ENCODE measurements around the gene MYO5A.
"Not testable (repeated sequence)": the region's sequence is repeated elsewhere in the genome, so short reads cannot be mapped to it uniquely, and the experiment has no call there.

The MYO5A gene

DNA sequence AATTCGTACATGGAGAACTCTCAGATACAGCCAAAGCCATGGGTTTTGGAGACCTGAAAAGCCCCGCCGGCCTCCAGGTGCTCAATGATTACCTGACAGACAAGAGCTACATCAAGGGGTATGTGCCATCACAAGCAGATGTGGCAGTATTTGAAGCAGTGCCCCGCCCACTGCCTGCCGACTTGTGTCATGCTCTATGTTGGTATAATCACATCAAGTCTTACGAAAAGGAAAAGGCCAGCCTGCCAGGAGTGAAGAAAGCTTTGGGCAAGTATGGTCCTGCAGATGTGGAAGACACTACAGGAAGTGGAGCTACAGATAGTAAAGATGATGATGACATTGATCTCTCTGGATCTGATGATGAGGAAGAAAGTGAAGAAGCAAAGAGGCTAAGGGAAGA is 23.5 kb downstream of the MYO5A start:
- no peak for DNase-seq (ENCODE audit: low read depth, low spot score)

DNA sequence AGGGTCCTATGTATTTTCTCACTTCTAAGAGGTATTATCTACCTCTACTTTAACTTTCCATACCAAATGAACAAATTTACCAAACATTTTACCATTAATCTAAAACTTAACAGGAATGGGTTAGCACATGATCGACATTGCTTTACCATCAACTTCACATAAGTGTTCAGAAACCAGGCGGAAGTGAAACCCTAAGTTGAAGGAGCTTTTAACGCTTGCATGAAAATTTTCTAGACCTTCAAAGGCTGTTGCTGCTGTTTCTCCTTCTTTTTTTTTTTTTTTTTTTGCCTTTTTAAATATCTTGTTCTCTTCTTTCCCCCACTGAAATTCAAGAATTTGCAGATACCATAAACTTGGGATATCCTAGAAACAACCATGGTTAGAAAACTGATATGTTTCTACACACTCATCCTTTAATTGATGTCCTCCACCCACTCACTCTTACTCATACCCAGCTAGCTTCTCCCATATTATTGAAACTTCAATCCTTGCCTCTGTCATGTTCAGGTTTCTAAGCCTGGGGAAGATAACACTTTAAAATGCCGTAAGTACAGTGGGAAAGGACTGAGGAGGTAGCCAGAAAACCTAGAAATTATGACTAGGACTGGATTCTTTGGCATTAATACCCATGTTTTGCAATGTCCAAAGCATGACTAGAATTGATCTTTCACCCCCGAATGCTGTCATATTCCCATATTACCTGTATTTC is 24.7 kb downstream of the MYO5A start:
- DNase-seq (ENCODE audit: low read depth, low spot score) = no peak

DNA sequence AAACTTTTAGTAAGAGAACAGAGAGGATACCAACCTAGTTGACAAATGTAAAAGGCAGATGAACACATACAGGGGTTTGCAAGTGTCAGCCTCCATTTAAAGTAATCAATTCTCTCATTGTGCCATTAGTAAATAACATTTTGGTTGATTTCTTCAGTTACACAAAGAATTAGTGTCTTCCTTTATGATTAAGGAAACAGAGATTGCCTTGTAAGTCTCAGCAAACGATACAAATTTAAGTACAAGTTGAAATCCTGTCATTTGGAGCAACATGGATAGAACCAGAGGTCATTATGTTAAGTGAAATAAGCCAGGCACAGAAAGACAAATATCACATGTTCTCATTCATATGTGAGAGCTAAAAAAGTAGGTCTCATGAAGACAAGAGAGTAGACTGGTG is 26.1 kb downstream of the MYO5A start:
- no peak for DNase-seq (ENCODE audit: low read depth, low spot score)

DNA sequence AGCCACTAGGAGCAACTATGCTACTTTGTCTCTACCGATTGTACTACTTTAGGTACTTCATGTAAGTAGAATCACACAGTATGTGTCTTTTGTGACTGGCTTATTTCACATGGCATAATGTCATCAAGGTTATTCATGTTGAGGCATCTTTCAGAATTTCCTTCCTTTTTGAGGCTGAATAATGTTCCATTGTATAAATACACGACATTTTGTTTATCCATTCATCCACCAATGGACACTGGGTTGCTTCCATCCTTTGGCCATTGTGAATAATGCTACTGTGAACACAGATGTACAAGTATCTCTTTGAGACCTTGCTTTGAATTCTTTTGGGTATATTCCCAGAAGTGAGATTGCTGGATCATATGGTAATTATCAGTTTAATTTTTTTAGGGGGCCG is 29.2 kb downstream of the MYO5A start:
- DNase-seq (ENCODE audit: low read depth, low spot score) = no peak

DNA sequence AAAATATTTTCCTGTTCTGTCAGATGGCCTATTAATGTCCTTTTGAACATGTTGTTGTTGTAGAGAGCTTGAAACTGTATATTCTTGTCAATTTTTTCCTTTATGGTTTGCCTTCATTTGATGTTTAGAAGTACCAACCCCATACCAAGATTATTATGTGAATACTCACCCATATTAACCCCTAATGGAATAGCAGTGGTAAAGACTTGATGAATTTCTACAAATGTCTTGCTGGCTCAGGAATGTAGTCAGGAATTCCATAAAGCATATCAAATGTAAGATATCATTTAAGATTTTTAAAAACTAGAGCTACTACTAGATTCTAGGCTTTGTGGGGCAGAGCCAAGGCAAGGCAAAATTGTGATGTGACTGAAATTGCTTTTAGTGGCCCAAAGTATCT is 30.0 kb downstream of the MYO5A start:
- no peak for DNase-seq (ENCODE audit: low read depth, low spot score)

DNA sequence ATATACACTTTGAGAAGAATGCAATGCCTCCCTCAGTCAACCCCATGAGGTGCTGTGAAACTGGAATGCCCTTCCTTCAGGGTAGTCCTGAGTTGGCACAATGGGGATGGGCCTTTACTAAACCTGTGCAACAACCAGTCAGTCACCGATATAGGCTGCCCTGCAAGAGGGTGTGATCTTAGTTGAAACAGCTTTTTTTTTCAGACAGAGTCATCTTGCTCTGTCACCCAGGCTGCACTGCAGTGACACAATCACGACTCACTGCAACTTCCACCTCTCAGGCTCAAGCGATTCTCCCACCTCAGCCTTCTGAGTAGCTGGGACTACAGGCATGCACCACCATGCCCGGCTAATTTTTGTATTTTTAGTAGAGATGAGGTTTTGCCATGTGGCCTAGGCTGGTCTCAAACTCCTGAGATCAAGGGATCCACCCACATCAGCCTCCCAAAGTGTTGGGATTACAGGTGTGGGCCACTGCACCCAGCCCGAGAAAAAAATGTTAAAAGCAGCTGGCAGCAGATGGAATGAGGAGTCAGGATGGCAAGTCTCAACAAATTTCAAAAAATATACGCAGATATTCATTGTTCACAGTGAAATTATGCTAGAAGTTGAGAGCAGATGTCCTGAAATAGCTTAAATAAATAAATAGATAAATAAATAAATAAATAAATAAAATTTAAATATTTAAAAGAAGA is 31.8 kb downstream of the MYO5A start:
- DNase-seq (ENCODE audit: low read depth, low spot score) = no peak

DNA sequence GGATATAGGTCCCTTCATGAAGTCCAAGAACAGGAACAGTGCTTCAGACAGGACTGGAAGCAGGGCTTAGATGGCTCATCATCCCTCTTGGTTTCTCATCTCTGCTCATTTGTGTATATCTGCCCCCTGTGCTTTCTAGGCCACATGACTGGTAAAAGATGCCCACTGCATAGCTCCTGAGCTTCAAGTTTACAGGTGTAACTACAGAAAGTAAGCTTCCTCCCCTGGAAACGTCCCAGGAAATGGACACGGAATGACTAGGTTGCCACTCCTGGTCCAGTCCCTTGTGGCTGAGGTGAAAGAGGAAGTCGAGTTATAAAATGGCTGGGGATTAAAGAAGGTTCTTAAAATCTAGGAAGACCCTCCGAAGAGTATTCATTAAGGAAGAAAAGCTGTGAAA is 32.5 kb downstream of the MYO5A start:
- no peak for DNase-seq (ENCODE audit: low read depth, low spot score)

DNA sequence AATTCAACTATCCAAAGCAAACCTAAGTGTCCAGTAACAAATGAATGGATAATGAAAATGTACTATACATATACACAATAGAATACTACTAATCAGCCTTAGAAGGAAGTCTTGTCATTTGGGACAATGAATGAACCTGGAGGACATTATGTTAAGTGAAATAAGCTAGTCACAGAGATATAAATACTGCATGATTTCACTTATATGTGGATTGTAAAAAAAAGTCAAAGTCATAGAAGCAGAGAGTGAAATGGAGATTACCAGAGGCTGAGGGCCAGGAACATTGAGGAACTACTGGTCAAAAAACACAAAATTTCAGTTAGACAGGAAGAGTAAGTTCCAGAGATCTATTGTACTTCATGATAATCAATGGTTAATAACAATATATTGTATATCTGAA is 33.6 kb downstream of the MYO5A start:
- DNase-seq (ENCODE audit: low read depth, low spot score) = no peak

DNA sequence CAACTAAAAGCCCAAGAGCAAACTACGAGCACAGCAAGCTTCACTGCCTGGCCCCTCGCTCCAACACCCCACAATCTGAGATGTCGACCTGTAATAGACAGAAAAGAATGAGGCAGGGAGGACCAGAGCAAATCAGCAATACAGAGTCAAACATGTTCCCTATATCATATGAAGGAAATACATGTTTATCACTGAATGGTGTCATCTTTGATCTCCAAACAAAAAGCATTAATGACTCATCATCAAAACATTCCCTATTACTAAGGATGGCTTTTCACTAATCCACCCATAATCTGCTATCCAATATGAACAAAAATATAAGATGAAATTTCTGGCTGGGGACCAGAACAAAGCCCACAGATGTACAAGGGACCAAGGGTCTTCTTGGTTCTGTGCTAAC is 34.7 kb downstream of the MYO5A start:
- no peak for DNase-seq (ENCODE audit: low read depth, low spot score)

DNA sequence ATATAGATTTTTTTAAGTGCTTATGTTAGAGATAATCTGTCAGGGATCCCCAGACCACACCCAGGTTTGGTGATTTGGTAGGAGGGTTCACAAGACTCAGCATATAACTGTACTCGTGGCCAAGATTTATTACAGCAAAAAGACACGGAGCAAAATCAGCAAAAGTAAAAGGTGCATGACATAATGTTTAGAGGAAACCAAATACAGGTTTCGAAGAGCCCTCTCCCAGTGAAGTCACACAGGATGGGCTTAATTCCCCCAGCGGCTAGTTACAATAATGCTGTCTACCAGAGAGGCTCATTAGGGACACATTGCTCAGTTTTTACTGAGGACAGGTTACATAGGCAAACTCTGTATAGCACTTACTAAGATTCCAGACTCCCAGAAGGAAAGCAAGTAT is 36.5 kb downstream of the MYO5A start:
- DNase-seq (ENCODE audit: low read depth, low spot score) = no peak

DNA sequence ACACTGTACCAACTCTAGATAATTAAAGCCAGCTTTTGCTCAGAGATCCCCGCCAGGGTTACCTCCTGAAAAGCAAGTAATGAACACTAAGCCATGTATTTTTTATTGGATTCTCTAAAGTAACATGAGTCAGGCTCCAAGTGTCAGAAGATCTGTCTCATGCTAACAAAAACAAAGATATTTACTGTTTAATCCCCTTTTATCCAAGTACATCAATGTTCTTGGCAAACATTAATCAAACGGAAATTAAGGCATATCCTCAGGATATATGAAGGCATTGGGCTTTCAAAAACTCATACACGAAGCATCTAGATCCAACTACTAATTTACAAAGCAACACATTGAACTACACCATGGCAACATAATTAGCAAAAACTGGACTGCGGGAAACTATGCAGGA is 37.2 kb downstream of the MYO5A start:
- no peak for DNase-seq (ENCODE audit: low read depth, low spot score)

DNA sequence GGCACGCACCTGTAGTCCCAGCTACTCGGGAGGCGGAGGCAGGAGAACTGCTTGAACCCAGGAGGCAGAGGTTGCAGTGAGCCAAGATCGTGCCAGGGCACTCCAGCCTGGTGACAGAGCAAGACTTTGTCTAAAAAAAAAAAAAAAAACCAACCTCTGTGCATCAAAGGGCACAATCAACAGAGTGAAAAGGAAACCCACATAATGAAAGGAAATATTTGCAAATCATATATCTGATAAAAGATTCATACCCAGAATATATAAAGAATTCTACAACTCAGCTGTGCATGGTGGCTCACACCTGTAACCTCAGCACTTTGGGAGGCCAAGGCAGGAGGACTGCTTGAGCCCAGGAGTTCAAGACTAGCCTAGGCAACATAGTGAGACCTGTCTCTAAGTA is 39.2 kb downstream of the MYO5A start:
- not testable (repeated sequence) for DNase-seq (ENCODE audit: low read depth, low spot score)

DNA sequence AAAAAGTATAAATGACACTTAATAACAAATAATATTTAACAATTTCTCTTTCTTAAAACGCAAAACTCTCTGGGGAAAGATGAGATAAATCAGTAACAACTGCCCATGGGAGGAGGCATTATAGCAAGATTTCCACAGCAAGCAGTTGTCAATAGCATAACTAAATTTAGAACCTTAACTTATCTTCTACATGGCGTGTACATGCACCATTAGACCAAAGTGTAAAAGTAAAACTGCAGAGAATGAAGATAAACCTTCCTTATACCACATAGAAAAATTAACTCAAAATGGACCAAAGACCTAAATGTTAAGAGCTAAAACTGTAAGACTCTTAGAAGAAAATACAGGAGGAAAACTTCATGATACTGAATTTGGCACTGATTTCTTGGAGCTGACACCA is 39.9 kb downstream of the MYO5A start:
- DNase-seq (ENCODE audit: low read depth, low spot score) = no peak

DNA sequence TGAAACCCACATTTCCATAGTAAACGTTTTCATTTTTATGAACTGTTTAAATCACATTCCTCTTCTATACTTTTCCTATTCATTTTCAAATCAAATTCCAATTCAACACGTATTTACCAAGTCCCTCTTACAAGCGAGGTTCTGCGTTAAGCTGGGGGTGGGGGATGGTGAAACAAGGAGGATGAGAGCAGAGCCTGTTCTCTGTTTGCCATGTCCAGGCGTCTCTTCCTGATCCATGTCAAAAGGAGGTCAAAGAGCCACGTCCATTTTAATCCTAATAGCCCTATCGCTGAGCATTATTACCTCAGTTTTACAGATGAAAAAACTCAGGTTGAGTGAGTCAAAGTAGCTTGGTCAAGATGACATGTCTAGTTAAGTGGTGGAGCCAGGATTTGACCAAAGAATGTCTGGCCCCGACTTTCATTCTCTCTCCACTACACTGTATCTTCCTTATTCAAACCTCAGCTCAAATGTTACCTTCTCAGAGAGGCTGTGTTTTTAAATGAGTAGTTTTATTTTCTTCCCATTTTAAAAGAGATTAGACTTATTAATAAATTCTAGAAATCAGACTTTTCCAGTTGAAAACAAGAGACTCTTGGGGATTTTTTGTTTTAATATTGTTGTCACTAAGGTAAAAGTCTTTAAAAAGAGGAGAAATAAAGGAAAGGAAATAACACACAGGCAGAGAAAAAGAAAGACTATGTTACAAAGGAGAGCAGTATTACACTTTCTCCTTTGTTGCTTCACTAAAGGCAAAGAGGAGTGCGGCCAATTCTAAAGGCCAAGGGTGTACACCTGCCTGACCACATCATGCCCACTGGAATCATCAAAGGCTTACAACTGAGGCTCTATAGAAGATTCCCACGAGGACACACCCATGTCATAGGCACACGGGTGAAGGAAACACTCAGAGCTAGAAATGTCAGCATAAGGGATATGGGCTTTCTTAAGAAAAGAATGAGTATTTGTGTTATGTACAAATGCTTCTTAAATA is 42.4 kb downstream of the MYO5A start:
- DNase-seq (ENCODE audit: low read depth, low spot score) = no peak

DNA sequence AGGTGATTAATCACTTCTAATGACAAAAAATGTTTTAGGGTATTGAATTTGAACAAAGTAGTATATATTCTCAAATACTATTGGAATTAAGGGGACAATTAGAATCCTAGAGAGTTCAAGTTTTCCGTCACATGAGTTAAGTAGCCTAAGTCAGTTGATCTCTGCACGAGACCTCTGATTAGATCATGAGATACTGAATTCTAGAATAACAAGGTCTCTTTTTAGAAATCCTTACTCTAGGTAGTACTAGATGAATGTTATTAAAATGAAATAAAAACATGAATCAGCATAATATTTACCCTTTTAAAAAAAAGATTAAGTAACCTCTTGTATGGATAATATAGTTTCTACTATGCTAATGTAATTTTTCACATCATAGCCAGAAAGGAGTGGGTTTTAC is 43.4 kb downstream of the MYO5A start:
- no peak for DNase-seq (ENCODE audit: low read depth, low spot score)

DNA sequence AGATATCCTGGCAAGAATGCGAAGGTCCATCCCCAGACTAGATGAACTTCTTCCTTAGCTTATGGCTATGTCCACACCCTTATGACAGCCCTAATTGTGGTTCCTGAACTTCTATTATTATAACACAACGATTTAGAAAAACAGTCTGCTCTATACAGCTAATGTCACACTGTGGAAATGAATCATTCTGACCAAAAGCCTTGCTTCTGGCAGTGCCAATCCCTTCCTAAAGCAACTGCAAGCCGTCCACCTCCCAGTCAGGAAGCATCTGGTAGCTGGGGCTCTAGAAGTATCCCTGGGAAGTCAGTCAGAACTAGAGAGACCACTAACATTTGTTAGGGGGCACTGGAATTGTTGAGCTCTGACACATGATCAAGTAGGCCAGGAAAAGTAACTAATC is 45.0 kb downstream of the MYO5A start:
- no peak for DNase-seq (ENCODE audit: low read depth, low spot score)

DNA sequence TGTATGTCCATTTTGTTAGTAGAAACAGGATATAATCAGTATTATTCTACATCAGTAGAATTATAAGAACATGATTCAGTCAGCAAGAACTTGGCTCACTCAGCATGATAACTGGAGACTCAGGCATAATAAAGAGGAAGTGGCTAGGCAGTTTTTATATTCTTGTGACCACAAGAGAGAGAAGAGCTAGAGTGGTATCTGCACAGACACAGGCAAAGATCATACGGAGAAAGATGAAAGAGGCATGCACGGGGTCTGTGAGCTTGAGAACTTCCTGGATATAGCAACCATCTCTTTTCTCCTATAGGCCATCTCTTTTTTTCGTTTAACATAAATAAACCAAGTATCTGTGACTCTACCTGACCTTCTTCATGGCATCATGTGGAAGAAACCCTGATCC is 46.8 kb downstream of the MYO5A start:
- DNase-seq (ENCODE audit: low read depth, low spot score) = no peak

DNA sequence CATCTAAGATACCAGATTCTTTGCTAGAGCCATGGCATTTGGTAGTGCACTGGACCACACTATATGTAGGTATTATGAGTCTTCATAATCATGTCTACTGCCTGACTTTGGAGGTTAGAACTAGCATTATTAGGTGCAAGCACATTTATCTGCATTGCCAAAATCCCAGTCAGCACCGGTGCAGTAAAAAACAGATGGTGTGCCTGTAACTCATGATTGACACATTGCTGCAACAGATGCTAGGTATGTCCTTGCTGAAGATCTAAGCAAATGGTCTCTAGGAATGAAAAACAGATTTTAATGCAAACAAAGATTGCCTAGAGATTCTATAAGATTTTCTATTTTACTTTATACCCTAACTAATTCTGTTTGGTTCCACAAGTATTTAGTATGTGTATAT is 47.7 kb downstream of the MYO5A start:
- DNase-seq (ENCODE audit: low read depth, low spot score) = no peak

DNA sequence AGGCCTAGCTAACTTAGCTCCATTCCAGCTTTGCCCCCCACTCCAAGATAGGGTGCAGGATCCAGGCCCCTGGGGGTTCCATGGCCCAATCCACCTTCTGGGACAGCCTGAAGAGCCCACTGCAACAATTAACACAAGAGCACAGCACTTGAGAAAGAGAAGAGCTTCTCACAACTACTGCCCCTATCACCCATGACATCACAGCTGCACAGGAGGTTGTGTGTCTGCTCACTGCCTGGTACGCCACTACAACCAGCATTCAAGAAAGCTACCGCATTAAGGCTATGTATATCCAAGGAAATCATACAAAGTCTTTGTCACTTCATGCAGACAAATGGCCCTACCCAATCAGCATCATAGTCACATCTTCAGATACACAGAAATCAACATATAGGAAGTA is 62.0 kb downstream of the MYO5A start:
- no peak for DNase-seq (ENCODE audit: low read depth, low spot score)

DNA sequence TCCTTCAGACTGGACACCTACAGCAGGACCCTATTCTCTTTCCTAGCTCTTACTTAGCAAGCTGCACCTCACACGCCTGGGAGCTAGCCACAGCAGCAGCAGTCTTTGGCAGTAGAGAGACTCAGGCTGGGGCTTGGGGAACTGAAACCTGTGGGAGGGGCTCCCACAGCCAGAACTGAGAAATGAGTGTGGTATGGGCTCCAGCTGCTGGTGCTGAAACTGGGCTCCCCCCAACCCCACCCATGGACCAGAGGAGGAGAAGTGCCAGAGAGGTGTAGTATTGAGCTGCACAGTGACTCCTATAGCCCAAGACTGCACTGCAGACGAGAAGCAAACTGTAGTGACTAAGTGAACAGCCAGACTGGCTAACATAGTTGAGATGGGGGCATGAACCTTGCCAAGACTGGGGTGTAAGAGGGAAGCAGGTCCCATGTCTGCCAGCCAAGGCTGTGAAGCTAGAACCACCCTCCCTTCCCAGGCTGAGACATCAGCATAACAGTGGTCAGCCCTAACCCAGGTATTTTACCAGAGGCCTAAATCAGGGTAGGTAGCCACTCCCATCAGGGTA is 62.5 kb downstream of the MYO5A start:
- DNase-seq (ENCODE audit: low read depth, low spot score) = no peak

DNA sequence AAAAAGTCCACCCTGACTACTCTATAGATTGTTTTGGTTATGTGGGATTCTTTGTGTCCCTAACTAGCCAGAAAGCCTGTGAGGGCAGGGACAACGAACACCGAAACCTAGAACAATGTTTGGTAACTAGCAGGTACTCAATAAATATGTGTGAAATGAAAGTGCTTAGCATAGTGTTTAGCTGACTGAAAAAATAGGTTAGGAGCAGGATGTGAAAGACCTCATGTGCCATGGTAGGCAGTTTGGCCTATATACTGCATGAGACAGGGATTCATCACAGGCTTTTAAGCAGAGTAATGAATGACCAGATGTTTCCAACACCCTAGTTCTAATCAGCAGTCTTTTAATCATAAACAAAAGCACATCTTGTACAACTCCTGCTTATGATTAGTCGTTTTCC is 64.2 kb downstream of the MYO5A start:
- no peak for DNase-seq (ENCODE audit: low read depth, low spot score)

DNA sequence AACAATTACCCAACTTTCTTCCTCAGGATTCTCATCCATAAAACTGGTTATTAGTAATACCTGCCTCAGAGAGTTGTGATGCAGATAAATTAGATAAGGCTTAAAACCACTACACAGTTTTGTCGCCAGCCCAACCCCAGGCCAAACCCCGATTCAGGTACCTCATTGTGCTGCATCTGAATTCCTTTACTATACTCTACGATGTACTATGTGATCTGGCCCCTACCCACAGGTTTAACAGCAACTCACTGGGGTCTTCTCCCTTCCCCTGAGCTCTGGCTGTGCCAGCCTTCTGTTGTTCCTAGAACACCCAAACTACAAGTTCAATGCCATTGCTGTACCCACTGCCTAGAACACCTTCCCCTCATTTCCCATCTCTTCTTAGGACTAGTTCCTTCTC is 64.6 kb downstream of the MYO5A start:
- no peak for DNase-seq (ENCODE audit: low read depth, low spot score)

Data from iPS DF 19.7 (cell line).